Hippocampal formation (tissue), 2 donors: Measurements from ENCODE around the gene TMC4.
"Not testable (repeated sequence)": the region's sequence is repeated elsewhere in the genome, so short reads cannot be mapped to it uniquely, and the experiment has no call there.

ENCODE experiments used
- DNase-seq, 2 donors: peaks; one replicate each; lab custom pipeline; 2025; lab: John Stamatoyannopoulos, UW

TMC4 gene, protein sequence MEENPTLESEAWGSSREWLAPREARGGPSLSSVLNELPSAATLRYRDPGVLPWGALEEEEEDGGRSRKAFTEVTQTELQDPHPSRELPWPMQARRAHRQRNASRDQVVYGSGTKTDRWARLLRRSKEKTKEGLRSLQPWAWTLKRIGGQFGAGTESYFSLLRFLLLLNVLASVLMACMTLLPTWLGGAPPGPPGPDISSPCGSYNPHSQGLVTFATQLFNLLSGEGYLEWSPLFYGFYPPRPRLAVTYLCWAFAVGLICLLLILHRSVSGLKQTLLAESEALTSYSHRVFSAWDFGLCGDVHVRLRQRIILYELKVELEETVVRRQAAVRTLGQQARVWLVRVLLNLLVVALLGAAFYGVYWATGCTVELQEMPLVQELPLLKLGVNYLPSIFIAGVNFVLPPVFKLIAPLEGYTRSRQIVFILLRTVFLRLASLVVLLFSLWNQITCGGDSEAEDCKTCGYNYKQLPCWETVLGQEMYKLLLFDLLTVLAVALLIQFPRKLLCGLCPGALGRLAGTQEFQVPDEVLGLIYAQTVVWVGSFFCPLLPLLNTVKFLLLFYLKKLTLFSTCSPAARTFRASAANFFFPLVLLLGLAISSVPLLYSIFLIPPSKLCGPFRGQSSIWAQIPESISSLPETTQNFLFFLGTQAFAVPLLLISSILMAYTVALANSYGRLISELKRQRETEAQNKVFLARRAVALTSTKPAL

DNA sequence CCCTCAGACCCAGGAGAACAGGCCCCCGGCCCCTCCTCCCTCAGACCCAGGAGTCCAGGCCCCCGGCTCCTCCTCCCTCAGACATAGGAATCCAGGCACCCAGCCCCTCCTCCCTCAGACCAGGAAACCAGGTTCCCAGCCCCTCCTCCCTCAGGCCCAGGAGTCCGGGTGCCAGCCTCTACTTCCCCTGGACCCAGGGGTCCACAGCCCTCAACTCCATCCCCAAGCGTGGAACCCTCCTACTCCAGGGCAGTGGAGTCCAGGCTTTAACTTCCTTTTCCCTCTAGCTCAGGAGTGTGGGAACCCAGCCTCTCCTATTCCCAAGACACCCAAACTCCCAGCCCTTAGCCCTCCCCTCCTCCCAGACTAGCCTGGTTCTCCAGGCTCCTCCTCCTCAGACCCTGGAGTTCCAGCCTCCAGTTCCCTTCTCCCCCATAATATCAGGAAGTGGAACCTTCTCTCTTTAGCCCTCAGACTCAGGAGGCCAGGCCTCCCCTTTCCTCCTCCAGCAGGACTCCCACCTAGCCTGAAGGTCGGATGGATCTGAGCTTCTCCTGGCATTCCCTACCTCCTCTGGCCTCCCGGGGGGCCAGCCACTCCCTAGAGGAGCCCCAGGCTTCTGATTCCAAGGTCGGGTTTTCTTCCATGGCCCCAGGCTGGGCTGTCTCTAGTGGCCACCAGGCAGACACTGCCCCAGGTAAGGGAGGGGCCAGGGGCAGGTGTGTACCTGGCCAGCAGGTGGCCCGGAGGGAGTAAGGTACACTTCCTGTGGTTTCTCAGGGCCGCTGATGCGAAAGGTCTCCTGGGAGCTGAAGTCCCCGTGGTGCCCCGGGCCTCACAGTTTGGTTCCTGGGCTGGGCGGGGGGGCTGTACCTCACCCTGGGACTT is at the start of gene TMC4:
Gene TMC4, minus strand, starts transcription at position 690 of the 888 bp plus-strand sequence. Its CDS starts 43 bp downstream, at position 647.
- DNase-seq, result no peak

DNA sequence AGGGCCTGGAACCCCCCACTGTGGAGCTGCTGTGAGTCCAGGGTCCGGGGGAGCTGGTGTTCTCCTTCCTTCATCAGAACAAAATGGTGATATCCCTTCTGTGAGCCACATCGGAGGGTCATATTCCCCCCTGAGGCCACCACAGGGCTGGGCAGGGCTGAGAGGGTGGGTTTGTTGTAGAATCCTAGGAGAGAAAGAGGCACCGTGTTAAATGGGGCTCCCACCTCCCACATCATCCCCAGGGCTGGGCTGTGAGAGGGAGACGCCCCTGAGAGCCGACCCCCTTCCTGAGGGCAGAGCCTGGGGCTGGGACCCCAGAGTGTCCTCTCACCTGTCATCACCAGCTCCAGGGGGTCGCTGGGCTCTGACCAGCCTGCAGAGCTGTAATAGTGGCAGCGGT is 49.0 kb upstream of the TMC4 start:
- DNase-seq, result not testable (repeated sequence)

DNA sequence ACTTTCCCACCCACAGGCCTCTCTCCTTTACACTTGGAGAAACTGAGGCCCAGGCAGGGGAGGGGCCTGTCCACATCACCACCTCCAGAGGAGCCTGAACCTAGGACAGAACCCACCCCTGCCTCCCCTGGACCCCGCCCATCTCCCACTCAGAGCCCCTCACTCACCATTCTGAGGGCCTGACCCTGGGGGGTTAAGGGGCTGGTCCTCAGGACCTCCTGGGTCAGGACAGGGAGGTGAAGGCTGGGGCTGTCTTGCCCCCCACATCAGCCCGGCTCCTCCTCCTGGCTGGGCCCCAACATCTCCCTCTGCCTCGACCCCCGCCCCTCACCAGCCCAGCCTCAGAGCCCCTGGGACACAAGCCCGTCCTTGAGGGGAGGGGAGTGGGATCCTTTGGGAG is 46.7 kb upstream of the TMC4 start:
- DNase-seq, result not testable (repeated sequence)

DNA sequence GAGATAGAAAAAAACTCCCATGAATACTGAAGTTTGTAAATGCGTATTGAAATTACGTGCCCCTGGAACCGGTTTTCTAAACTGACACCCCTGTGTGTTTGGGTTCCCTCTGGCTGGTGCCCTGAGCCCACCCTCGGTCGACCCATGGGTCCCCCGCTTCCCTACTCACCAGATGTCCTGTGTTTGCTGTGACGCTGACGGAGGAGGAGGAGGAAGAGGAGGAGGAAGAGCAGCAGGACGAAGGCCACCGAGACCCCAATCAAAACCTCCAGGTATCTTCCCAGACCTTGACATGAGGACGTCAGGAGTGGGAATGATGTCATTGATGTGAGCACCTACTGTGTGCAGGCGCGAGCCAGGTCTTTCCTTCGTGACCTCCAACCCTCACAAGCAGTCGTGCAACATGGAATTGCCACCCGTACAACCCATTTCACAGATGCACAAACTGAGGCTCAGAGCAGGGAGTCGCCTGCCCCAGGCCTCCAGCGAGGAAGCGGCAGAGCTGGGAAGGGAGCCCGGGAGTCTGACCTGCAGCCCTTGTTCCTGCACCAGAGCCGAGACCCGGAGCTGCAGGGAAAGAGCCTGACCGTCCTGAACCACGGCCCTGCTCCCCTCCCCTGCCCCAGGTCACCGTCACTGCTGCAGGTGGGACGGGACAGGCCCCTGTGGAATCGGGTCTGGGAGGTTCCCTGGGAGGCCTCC is 46.2 kb upstream of the TMC4 start:
- no peak for DNase-seq

DNA sequence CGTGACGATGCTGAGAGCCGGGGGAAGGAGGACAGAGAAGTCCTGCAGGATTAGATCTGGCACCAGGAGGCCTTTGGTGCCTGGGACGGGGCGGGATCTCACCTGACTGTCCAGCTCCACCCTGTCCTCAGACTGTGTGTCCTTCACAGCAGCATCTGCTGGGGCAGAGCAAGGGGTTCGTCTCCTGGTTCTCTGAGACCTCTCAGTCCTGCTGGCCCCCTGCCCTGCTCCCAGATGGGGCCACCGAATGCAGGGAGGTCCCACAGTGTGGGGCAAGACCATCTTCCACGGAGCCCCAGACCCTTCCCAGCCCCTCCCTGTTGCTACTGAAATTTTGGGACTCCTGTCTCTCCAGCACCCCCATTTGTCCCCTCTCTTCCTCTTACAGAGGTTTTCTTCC is 45.3 kb upstream of the TMC4 start:
- DNase-seq, result no peak

DNA sequence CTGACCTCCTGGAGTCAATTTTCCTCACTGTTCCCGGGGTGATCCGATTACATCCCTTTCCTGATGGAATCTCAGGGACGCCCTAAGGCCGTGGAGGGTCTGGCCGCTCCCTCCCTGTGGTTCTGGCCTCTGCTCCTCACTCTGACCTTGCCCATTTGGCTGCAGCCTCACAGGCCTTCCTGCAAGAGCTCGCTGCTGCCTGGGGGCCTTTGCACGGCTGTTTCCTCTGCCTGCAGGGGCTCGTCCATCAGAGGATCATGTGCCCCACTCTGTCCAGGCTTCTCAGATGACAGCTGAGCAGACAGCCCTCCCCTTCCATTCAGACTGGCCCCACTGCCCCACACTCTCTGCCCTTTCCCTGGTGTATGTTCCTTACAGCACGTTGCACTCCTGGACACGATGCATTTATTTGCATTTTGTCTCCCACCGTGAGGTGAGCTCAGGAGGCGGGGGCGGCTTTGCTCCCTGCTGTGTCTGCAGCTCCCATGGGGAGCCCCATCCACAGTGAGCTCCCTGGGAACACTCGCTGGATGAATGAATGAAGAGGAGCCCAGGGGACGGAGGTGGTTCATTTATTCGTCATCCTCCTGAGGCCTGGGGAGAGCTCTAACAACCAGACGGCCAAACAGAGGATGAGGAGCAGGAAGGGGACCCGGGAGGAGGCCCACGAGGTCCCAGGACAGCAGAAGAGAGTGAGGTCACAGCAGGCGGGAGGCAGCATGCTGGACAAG is 44.7 kb upstream of the TMC4 start:
- not testable (repeated sequence) for DNase-seq

DNA sequence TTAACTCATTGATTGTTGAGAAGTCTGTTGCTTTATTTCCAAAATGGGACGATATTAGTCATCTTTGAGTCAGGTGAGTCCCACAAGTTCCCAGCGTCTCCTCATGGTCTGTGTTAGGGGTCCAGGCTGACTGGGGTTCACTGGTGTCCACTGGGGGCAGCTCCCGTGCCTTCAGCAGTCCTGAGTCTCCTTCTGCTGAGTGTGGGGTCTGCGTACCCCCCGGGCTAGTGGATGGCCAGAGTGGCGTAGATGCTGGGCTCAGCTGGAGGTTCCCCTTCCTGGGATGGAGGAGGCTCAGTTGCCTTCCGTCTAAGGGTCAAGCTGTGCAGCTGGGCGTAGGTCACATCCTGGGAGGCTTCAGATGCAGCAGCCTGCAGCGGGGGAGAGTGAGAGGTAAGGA is 43.9 kb upstream of the TMC4 start:
- DNase-seq, result no peak

DNA sequence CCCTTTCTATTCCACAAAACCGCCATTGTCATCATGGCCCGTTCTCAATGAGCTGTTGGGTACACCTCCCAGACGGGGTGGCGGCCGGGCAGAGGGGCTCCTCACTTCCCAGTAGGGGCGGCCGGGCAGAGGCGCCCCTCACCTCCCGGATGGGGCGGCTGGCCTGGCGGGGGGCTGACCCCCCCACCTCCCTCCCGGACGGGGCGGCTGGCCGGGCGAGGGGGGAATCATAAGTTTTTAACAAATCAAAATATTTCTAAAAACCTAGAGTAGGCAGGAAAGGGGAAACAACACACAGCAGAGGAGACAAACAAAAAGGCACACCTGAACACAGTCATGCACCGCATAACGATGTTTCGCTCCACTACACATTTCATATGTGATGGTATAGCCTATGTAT is 41.8 kb upstream of the TMC4 start:
- not testable (repeated sequence) for DNase-seq

DNA sequence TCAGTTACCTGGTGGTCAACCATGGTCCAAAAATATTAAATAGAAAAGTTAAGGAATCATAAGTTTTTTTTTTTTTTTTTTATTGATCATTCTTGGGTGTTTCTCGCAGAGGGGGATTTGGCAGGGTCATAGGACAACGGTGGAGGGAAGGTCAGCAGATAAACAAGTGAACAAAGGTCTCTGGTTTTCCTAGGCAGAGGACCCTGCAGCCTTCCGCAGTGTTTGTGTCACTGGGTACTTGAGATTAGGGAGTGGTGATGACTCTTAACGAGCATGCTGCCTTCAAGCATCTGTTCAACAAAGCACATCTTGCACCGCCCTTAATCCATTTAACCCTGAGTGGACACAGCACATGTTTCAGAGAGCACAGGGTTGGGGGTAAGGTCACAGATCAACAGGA is 41.3 kb upstream of the TMC4 start:
- not testable (repeated sequence) for DNase-seq

DNA sequence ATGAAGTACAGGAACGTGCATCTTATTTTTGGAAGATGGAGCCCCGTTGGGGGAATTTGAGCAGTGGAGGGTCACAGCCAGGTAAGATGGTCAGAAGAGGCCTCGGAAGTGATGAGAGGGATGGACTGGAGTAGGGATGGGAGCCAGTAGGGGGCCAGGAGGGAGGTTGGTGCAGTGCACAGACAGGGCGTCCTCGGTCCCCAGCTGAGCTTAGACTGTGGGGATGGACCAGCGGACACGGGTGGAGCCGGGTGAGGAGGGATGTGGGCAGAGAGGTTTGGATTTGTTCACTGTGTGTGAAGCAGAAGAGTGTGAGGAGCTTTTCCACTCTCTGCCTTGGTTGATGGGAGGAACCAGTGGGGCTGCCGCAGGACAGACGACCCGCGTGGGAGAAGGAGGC is 38.3 kb upstream of the TMC4 start:
- DNase-seq, result no peak

DNA sequence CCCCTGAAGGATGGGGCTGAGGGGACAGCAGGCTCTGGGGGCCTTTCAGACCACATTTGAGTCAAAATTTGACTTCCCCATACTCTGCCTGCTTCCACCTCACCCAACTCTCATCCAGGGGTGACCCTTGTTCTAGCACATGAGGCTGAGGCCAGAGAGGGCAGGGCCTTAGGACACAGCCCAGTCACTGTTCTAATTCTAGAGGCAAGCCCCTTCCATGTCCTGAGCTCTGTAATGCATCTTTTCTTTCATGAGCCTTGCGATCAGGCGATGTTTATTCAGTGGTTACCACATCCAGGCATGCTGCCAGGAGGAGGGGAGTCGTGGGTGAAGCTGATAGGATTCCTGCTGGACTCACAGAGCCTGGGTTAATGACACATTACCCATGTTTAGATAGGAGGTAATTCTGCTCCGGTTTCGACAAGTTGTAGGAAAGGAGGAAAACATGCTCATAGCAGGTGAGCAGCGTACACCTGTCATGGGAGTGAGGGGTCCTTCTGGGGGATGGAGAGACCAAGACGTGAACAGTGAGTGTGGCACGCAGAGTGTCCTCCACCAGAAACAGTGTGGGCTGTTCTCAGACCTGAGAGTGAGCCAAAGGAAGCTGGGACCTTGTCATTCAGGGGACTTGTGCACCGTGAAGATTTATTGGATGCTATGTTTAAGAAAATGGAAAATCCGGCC is 37.0 kb upstream of the TMC4 start:
- DNase-seq, result peak; percentile 70 to 74

DNA sequence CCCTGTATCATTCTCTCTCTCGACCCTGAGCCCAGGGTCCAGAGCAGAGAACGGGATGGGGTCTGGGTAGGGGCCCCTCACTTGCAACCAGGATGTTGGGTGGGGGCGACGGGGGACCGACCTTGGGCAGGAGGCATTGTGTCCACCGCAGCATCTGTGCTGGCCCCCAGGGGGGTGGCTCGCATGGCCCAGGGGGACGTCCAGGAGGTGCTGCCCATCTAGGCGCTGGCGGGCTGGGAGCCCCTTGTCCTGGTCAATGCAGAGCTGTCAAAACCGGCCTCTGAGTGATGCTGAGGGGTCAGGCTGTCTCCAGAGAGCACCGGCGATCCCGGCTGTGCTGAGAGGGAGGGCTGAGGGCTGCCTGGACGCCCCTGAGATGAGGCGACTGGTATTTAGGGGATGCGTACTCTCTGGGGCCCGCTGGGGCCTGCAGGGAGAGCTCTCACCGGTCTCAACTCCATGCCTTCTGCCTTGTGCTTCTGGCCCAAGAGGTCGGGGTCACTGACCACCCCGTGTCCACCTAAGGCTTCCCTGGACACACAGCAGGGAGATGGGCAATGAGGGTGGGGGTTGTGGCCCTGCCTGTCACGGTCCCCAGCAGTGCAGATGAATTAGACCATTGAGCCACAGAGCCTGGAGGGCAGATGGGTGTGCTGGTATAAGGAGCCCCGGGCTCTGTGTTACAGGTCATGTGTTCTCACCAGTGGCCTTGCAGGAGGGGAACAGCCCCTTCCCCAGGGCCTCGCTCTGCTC is 36.3 kb upstream of the TMC4 start:
- no peak for DNase-seq

DNA sequence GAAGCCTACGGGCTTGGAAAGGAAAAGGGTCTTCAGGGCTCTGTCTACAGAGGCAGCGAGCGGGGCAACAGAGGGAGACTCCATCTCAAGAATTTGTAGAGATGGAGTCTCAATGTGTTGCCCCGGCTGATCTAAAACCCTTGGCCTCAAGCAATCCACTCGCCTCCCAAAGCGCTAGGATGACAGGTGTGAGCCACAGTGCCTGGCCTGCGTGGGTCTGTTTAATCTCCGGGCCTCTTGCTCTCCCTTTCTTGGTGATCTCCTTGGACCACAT is 35.8 kb upstream of the TMC4 start:
- no peak for DNase-seq

DNA sequence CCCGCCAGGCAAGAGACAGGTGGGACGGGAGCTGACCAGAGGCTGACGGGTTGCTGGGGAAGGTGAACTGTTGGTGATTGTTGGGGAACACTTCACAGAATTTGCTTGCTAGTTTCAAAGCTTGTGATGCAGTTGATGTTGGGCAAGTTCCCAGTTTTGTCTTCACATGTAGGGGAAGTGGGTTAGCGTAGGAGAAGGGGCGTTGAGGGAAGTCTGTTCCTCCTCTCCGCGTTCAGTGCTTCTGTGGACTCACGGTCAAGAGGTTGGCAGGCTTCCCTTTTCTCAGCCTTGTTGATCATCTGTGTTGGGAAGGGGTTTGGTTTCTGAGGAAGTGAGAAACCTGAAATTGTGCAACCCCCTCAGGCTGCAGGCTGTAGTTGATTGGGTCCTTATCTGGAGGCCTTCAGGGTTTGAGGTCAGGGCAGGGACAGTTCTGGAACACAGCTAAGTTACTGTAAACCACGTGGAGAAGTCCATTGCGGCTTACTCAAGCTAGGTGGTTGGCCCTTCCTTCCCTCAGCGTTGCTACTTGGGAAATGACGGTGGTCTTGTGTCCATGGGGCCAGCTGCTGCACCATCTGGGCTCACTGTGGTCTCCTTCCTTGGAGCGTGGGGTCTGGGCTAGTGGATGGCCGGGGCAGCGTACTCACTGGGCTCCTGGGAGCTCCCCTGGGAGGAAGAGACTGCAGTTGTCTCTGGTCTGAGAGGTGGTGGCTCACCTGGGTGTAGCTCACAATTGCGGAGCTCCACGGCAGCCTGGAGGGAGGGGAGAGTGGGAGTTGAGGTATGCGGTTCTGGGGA is 35.2 kb upstream of the TMC4 start:
- peak; percentile 48 to 51 for DNase-seq

DNA sequence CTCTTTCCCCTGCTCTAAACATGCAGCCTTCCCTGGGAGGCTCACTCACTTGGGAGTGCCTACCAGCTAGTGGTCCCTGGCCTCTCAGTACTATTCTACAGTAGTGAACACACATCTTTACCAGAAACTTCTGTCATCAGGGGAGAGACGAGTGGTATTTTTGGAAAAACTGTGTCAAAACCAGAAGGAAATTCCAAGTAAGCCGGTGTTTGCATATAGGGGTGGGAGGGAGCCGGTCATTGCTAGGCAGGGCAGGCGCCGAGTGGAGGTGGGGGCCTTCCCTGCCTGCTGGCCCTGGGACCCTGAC is 34.7 kb upstream of the TMC4 start:
- DNase-seq, result no peak

DNA sequence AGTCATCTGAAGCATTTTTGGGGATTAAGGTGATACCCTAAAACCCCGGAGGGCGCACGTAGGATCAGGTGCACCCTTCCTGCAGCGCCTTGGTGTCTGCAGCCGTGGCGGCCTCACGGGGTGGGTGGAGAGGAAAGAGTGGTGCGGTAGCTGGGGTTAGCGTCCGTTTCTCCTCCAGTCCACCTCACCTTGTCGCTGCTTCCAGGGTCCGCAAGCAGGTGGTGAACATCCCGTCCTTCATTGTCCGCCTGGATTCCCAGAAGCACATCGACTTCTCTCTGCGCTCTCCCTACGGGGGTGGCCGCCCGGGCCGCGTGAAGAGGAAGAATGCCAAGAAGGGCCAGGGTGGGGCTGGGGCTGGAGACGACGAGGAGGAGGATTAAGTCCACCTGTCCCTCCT is 34.2 kb upstream of the TMC4 start:
- not testable (repeated sequence) for DNase-seq

DNA sequence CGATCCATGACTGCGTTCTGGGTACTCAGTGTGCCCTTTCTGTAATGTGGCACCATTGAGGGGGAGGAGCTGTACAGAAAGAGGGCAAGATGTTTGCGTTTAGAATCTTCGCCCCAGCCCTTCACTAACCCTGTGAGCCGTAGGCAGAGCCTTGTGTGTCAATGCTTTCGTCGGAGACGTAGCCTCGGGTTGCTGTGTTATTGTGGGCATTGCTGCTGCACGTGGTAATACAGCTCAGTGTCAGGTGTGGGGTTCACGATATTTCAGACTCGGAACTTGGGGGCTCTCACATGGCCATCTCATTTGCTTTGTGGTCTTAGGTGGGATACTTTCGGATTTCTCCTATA is 33.8 kb upstream of the TMC4 start:
- DNase-seq, result no peak

DNA sequence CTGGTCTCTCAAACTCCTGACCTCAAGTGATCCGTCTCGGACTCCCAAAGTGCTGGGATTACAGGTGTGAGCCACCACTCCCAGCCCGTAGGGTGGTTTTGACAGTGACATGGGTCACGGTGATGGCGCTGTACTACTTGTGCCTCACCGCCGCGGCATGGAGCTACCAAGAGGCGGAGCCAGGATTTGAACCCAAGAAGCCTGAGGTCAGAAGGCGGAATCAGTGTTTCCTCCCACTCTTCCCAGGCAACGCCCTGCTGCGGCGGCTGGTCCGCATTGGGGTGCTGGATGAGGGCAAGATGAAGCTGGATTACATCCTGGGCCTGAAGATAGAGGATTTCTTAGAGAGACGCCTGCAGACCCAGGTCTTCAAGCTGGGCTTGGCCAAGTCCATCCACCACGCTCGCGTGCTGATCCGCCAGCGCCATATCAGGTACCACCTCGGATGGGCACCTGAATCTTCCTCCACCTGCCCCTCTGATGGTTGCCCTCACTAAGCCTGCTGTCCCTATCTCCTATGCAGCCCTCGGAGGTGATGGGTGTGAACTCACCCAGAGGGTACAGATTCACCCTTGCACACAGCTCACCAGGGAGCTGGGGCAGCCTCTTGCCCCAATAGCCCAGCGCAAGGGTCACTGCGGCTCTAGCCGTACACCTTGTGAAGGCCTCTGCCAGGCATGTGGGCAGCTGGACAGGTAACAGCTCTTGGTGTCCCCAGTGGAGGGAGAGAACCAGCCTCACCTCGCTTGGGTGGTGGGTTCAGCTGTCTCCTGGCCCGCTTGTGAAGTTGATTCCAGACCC is 33.3 kb upstream of the TMC4 start:
- DNase-seq, result no peak
